Neural progenitor cell (in vitro differentiated cells): Measurements from ENCODE around the gene PPP2R5A.

Source experiments
- CTCF ChIP-seq: fragments of 200-600 bp; sonication (generic); IDR thresholded peaks from 2 replicates; pipeline ENCODE4 v1.5.1; 2017; ENCODE audit warnings: antibody characterized with exemption, mild to moderate bottlenecking
- EZH2 ChIP-seq: fragments of 200-600 bp; sonication (generic); IDR thresholded peaks from 2 replicates; pipeline ENCODE4 v1.6.1; 2017; ENCODE audit warnings: antibody characterized with exemption, mild to moderate bottlenecking, moderate library complexity

GRCh38 chr1:212379366-212379765 lies 94.2 kb downstream of the PPP2R5A start:
- TF ChIP-seq CTCF (no peak), EZH2 (no peak)
